ENCODE measurements around the gene RILP.

DNA sequence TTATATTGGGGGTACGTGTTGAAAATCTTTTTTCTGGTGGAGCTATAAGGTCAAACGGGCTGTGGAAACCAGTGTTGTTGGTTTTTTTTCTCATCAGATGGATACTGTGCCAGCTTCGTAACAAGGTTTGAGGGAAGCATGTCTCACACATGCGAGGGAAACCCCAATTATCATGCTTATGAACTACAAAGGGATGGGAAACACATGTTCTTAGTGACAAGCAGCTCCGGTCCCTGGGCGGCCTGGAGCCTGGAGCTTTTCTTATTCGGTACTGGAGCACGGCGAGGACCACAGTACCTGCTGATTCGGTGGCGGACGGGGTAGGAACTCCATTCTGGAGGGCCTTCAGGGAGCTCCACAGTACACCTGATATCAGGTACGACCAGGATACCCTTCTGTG is 33.6 kb downstream of the RILP start:
- TF ChIP-seq, protein P1, sequence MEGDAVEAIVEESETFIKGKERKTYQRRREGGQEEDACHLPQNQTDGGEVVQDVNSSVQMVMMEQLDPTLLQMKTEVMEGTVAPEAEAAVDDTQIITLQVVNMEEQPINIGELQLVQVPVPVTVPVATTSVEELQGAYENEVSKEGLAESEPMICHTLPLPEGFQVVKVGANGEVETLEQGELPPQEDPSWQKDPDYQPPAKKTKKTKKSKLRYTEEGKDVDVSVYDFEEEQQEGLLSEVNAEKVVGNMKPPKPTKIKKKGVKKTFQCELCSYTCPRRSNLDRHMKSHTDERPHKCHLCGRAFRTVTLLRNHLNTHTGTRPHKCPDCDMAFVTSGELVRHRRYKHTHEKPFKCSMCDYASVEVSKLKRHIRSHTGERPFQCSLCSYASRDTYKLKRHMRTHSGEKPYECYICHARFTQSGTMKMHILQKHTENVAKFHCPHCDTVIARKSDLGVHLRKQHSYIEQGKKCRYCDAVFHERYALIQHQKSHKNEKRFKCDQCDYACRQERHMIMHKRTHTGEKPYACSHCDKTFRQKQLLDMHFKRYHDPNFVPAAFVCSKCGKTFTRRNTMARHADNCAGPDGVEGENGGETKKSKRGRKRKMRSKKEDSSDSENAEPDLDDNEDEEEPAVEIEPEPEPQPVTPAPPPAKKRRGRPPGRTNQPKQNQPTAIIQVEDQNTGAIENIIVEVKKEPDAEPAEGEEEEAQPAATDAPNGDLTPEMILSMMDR (IDR thresholded peaks at IDR 0.05): no peak
- TF ChIP-seq POLR2A (IDR thresholded peaks at IDR 0.05) (no peak), EP300 (IDR thresholded peaks at IDR 0.05) (no peak)

Measured in tibial nerve (tissue), 4 donors.